Spleen (tissue), 7 donors: ENCODE data around the gene STXBP5L.

ENCODE experiments used
- CTCF ChIP-seq, 11 experiments: fragments of 200-600 bp in 7 of 11; fragments of 450-650 bp in 4 of 11; sonication (generic) in 4 of 11; IDR thresholded peaks in 8 of 11; conservative IDR thresholded peaks in 3 of 11; 1 replicate in 7 of 11; 2 replicates in 4 of 11; pipeline versions ENCODE4 v1.4.0 to v1.8.0; 2016 to 2021; ENCODE audit warnings: antibody characterized with exemption in 11 of 11, inconsistent platforms in 4 of 11, mild to moderate bottlenecking in 1 of 11
- POLR2A ChIP-seq, 3 donors: fragments of 450-650 bp; IDR thresholded peaks; one replicate each; pipeline ENCODE4 v1.5.1; 2017; ENCODE audit warnings: antibody characterized with exemption in 3 of 3, mild to moderate bottlenecking in 1 of 3
- POLR2AphosphoS5 ChIP-seq, 3 donors: sonication (generic); formaldehyde crosslinking; IDR thresholded peaks; one replicate each; pipeline ENCODE4 v1.5.1; 2017; ENCODE audit warnings: antibody characterized with exemption in 3 of 3
- donor health status: DM: no; HTN: no; CAD: no; lungs with moderate emphysema.
- donor health status: DM: no; HTN: no; CAD: no.
- donor health status: DM: no; HTN: no; CAD: no.

- TF ChIP-seq CTCF (IDR thresholded peaks at IDR 0.05 in 8 of 11, conservative IDR thresholded peaks at IDR 0.05 in 3 of 11) (no peak), POLR2AphosphoS5 (IDR thresholded peaks at IDR 0.05) (no peak), POLR2A (IDR thresholded peaks at IDR 0.05) (no peak)
These were observed 15.1 kb upstream of the STXBP5L start for GRCh38 chr3:120892921-120893320.
